ACC112 (cell line): ENCODE data around the gene THAP9.

ENCODE experiments used
- H2AFZ ChIP-seq: fragments of 200-600 bp; sonication (generic); one replicate; pipeline ENCODE4 v1.6.0; 2017; ENCODE audit warnings: antibody characterized with exemption, low read length; ENCODE audit not compliant: unreplicated experiment
- H3K27ac ChIP-seq: fragments of 200-600 bp; sonication (generic); 2 replicates; pipeline ENCODE4 v1.5.1; 2014; ENCODE audit warnings: low read depth, mild to moderate bottlenecking, antibody characterized with exemption, low read length, moderate library complexity
- H3K27me3 ChIP-seq: fragments of 200-600 bp; sonication (generic); 2 replicates; pipeline ENCODE4 v1.6.1; 2014; ENCODE audit warnings: mild to moderate bottlenecking, antibody characterized with exemption, low read length, moderate library complexity, mixed read lengths; ENCODE audit not compliant: insufficient read depth
- H3K36me3 ChIP-seq: fragments of 200-600 bp; sonication (generic); 2 replicates; pipeline ENCODE4 v1.6.1; 2016; ENCODE audit warnings: mild to moderate bottlenecking, antibody characterized with exemption, low read length, moderate library complexity, mixed read lengths; ENCODE audit not compliant: insufficient read depth
- H3K4me1 ChIP-seq: fragments of 200-600 bp; sonication (generic); one replicate; pipeline ENCODE4 v1.6.1; 2016; ENCODE audit warnings: low read length, mixed read lengths; ENCODE audit not compliant: insufficient read depth, unreplicated experiment, control insufficient read depth
- H3K4me3 ChIP-seq: fragments of 200-600 bp; sonication (generic); 2 replicates; pipeline ENCODE4 v1.5.1; 2014; ENCODE audit warnings: mild to moderate bottlenecking, low read depth, low read length
- H3K79me2 ChIP-seq: fragments of 200-600 bp; sonication (generic); one replicate; pipeline ENCODE4 v1.6.0; 2016; ENCODE audit warnings: low read length; ENCODE audit not compliant: control insufficient read depth, unreplicated experiment, insufficient read depth

The THAP9 gene

GRCh38 chr4:82957045-82957444 lies 56.5 kb downstream of the THAP9 start:
- H3K36me3 ChIP-seq = 0 out of 2 replicates have a peak, but pooled peaks cover 5% of the 10 kb centered on the region
- no peak overlapping the region for H3K27ac ChIP-seq
- H3K27me3 ChIP-seq = no peaks in the 10 kb centered on the region
- no peaks in the 10 kb centered on the region for H3K79me2 ChIP-seq
- H2AFZ ChIP-seq = no peak overlapping the region
- H3K4me1 ChIP-seq = no peaks in the 10 kb centered on the region
- no peak overlapping the region for H3K4me3 ChIP-seq

- H2AFZ ChIP-seq = no peak overlapping the region
- no peaks in the 10 kb centered on the region for H3K79me2 ChIP-seq
- H3K4me3 ChIP-seq = no peak overlapping the region
- H3K36me3 ChIP-seq = peaks cover 29% of the 10 kb centered on the region
- H3K27ac ChIP-seq = no peak overlapping the region
- H3K27me3 ChIP-seq = no peaks in the 10 kb centered on the region
- H3K4me1 ChIP-seq = no peaks in the 10 kb centered on the region
Measured at GRCh38 chr4:82965763-82966162, 65.2 kb downstream of the THAP9 start.

GRCh38 chr4:82968972-82969371 lies 68.4 kb downstream of the THAP9 start:
- no peak overlapping the region for H3K27ac ChIP-seq

GRCh38 chr4:82969414-82969813 lies 68.9 kb downstream of the THAP9 start:
- Histone ChIP-seq H3K36me3 (peaks cover 14% of the 10 kb centered on the region; the same call in 1 of the 2 replicates), H2AFZ (no peak overlapping the region), H3K27me3 (no peaks in the 10 kb centered on the region), H3K4me3 (no peak overlapping the region), H3K27ac (no peak overlapping the region), H3K79me2 (no peaks in the 10 kb centered on the region), H3K4me1 (no peaks in the 10 kb centered on the region)

More at GRCh38 chr4:82968972-82969371, 68.4 kb downstream of the THAP9 start:
- no peaks in the 10 kb centered on the region for H3K79me2 ChIP-seq
- peaks cover 18% of the 10 kb centered on the region for H3K36me3 ChIP-seq
- no peak overlapping the region for H2AFZ ChIP-seq
- H3K27me3 ChIP-seq = no peaks in the 10 kb centered on the region
- no peaks in the 10 kb centered on the region for H3K4me1 ChIP-seq
- H3K4me3 ChIP-seq = no peak overlapping the region
